Effector memory CD8-positive, alpha-beta T cell (primary cell): ENCODE measurements around the gene TTC7B.

ENCODE experiments used
- ATAC-seq: fragments of 150-1000 bp; cut with Tn5 transposase; replicated peaks from 2 replicates; pipeline ENCODE4 v1.10.0; 2021; ENCODE audit warnings: mild to moderate bottlenecking, moderate library complexity
- DNase-seq, 3 experiments: peaks; one replicate each; pipeline ENCODE4 v3.0.0; 2021
- H3K27ac Mint-ChIP-seq, 2 donors: one replicate each; pipeline ENCODE4 v1.8.0; 2022; ENCODE audit warnings: mild to moderate bottlenecking in 2 of 2, mixed read lengths in 2 of 2, moderate library complexity in 2 of 2
- H3K27me3 Mint-ChIP-seq, 2 donors: one replicate each; pipeline ENCODE4 v1.8.0; 2022; ENCODE audit warnings: mixed read lengths in 2 of 2
- H3K36me3 Mint-ChIP-seq: one replicate; pipeline ENCODE4 v1.8.0; 2022; ENCODE audit warnings: mild to moderate bottlenecking, moderate library complexity, mixed read lengths; ENCODE audit not compliant: insufficient read depth
- H3K4me1 Mint-ChIP-seq, 2 donors: one replicate each; pipeline ENCODE4 v1.8.0; 2022; ENCODE audit warnings: low read depth in 2 of 2, mixed read lengths in 2 of 2
- H3K4me3 Mint-ChIP-seq, 2 donors: one replicate each; pipeline ENCODE4 v1.8.0; 2022; ENCODE audit warnings: mild to moderate bottlenecking in 2 of 2, mixed read lengths in 2 of 2, moderate library complexity in 2 of 2
- H3K9me3 Mint-ChIP-seq, 2 donors: one replicate each; pipeline ENCODE4 v1.8.0; 2022; ENCODE audit warnings: mixed read lengths in 2 of 2

The TTC7B gene

GRCh38 chr14:90682615-90683014 is 133.6 kb downstream of the TTC7B start:
- H3K27me3 Mint-ChIP-seq: peaks cover 0 to 8% of the 10 kb centered on the region in 2 donors
- H3K4me1 Mint-ChIP-seq: peaks cover 2 to 3% of the 10 kb centered on the region in 2 donors
- H3K4me3 Mint-ChIP-seq: no peak overlapping the region
- no peak overlapping the region for H3K27ac Mint-ChIP-seq
- ATAC-seq: no peak
- no peaks in the 10 kb centered on the region for H3K9me3 Mint-ChIP-seq
- DNase-seq: no peak
- no peaks in the 10 kb centered on the region for H3K36me3 Mint-ChIP-seq

GRCh38 chr14:90681929-90682328 is 134.3 kb downstream of the TTC7B start:
- peaks cover 5 to 6% of the 10 kb centered on the region in 2 donors for H3K4me1 Mint-ChIP-seq
- no peaks in the 10 kb centered on the region for H3K36me3 Mint-ChIP-seq
- no peak overlapping the region for H3K4me3 Mint-ChIP-seq
- H3K9me3 Mint-ChIP-seq: no peaks in the 10 kb centered on the region
- ATAC-seq (no peak), DNase-seq (no peak)
- H3K27me3 Mint-ChIP-seq: peaks cover 0 to 5% of the 10 kb centered on the region in 2 donors
- no peak overlapping the region for H3K27ac Mint-ChIP-seq

DNA sequence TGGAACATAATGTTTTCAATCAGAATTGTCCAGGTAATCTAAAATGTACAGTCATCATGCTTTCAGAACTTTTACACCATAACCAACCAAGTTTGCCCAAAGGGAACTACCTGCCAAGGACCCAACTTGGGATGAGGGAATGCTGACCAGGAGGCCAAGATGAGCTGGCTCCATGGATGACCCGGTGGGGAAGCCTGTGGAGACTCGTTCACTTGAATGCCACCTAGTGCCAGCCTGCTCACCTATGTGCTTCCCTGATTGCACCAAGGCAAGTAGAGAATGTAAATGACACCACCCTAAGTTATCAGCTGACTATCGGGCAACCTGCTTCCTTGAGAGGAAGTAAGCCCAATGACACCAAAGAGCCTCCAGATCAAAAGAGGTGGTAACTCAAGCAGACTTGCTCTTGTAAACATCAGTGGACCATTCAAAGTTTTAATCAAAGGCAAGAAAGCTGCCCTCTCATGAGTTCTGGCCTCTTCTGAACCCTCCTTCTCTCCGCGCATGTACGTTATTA is 137.3 kb downstream of the TTC7B start:
- Mint-ChIP-seq H3K4me1 (peaks cover 5 to 6% of the 10 kb centered on the region in 2 donors), H3K36me3 (no peaks in the 10 kb centered on the region), H3K27ac (no peak overlapping the region), H3K4me3 (no peak overlapping the region), H3K27me3 (peaks cover 0 to 2% of the 10 kb centered on the region in 2 donors), H3K9me3 (no peaks in the 10 kb centered on the region)
- ATAC-seq (no peak), DNase-seq (no peak)

- no peaks in the 10 kb centered on the region for H3K36me3 Mint-ChIP-seq
- ATAC-seq (no peak), DNase-seq (no peak)
- H3K9me3 Mint-ChIP-seq: no peaks in the 10 kb centered on the region
- H3K4me3 Mint-ChIP-seq: no peak overlapping the region
- H3K27me3 Mint-ChIP-seq: no peaks in the 10 kb centered on the region
- H3K4me1 Mint-ChIP-seq: peaks cover 5 to 6% of the 10 kb centered on the region in 2 donors
- H3K27ac Mint-ChIP-seq: no peak overlapping the region
These were observed 137.8 kb downstream of the TTC7B start for GRCh38 chr14:90678420-90678819.

- Mint-ChIP-seq H3K9me3 (no peaks in the 10 kb centered on the region), H3K27ac (peak overlapping the region in 1 of 2 donors; percentile 81), H3K4me3 (peak overlapping the region; percentile 45 to 48), H3K36me3 (no peaks in the 10 kb centered on the region), H3K27me3 (no peaks in the 10 kb centered on the region), H3K4me1 (peaks cover 5 to 6% of the 10 kb centered on the region in 2 donors)
- no peak for DNase-seq
- no peak for ATAC-seq
These were observed 138.7 kb downstream of the TTC7B start for GRCh38 chr14:90677484-90678050.

DNA sequence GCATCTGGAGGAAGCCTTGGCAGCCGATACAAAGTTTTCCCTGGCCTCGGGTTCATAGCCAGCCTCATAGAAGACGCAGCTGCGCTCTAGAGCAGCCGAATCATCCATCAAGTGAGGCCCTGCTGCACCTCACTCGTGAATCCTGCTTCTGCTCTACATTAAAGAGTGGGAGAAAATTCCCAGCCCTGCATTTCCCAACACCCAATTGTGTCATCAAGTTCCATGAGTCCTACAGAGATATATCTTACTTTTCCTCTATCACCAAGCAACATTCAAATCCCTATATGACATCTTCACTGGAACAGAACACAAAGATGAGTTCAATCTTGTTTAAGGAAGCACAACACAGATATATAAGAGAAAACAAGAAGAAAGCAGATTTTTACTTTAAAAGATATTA is 139.3 kb downstream of the TTC7B start:
- no peak for ATAC-seq
- peaks cover 5 to 6% of the 10 kb centered on the region in 2 donors for H3K4me1 Mint-ChIP-seq
- DNase-seq: no peak
- H3K27me3 Mint-ChIP-seq: no peaks in the 10 kb centered on the region
- no peak overlapping the region for H3K4me3 Mint-ChIP-seq
- no peaks in the 10 kb centered on the region for H3K9me3 Mint-ChIP-seq
- H3K27ac Mint-ChIP-seq: peak overlapping the region in 1 of 2 donors; percentile 12
- H3K36me3 Mint-ChIP-seq: no peaks in the 10 kb centered on the region

DNA sequence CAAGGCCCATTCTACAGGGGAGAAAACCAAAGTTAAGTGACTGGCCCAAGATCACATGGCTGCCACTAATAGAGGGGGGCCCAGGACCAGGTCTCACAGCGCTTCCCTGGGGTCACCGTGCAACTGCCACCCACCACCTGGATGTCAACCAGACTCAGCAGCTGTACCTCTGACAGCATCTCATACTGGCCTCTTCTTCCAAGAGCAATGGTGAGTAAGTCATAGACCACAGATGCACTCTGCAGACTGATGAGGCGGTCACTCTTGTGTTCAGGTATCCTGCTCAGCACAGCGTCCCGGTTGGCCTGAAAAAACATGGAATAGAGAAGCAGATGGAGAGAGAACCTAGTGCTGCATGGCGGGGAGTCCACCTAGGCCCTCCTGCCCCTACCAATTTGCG is 139.9 kb downstream of the TTC7B start:
- Mint-ChIP-seq H3K36me3 (no peaks in the 10 kb centered on the region), H3K27ac (no peak overlapping the region), H3K4me3 (no peak overlapping the region), H3K27me3 (no peaks in the 10 kb centered on the region), H3K4me1 (peaks cover 5 to 6% of the 10 kb centered on the region in 2 donors), H3K9me3 (no peaks in the 10 kb centered on the region)
- no peak for DNase-seq
- ATAC-seq: no peak

DNA sequence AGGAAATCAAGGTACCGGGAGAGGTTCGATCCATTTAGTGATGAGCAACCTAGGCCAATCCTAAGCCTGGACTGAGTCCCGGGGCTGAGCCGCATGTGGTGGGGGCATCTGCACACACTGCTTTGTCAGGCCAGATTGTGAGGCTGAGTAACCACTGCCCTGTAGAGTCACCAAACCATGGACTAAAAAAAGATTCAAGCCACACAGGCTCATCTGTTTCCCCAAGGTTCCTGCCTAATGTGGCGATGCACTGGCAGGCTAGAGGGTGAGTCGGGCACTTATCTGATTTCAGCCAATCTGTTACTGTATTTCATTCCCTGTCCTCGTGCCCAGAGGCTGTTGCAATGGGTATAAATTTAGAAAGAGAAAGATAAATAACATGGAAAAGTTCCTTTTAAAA is 140.8 kb downstream of the TTC7B start:
- no peak overlapping the region for H3K4me3 Mint-ChIP-seq
- DNase-seq: no peak
- H3K36me3 Mint-ChIP-seq: no peaks in the 10 kb centered on the region
- no peaks in the 10 kb centered on the region for H3K27me3 Mint-ChIP-seq
- no peak overlapping the region for H3K27ac Mint-ChIP-seq
- peaks cover 5 to 6% of the 10 kb centered on the region in 2 donors for H3K4me1 Mint-ChIP-seq
- no peak for ATAC-seq
- H3K9me3 Mint-ChIP-seq: no peaks in the 10 kb centered on the region

- ATAC-seq (no peak), DNase-seq (no peak)
- peaks cover 0 to 2% of the 10 kb centered on the region in 2 donors for H3K9me3 Mint-ChIP-seq
- H3K4me1 Mint-ChIP-seq: peaks cover 5 to 6% of the 10 kb centered on the region in 2 donors
- no peaks in the 10 kb centered on the region for H3K27me3 Mint-ChIP-seq
- H3K36me3 Mint-ChIP-seq: no peaks in the 10 kb centered on the region
- no peak overlapping the region for H3K27ac Mint-ChIP-seq
- no peak overlapping the region for H3K4me3 Mint-ChIP-seq
These were observed 141.5 kb downstream of the TTC7B start for GRCh38 chr14:90674716-90675115.

DNA sequence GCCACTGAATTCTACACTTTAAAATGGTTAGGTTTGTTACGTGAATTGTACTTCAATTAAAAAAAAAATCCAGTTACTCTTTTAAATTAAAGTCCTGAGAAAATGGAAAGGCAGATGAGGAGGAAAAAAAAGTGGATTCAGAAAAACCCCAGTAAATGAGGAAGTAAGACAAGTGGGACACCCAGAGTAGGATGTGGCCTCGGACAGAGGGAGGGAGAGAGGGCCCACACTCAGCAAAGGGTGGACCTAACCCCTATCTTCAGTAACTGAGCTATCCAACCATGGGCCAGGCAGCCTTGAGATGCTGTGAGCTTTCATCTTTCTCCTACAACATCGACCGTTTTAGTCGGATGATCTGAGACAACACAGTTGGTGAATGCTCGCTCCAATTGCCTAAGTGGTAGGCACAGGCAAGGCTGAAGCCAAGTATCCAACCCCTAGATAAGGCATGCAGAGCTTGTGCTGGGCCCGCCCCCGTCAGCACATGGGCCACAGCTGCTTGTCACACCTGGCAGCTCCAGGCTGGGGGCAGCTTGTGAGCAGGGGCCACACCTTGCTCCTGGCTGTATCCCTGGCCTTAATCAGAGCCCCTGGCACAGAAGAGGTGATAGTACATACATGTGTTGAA is 142.1 kb downstream of the TTC7B start:
- ATAC-seq (no peak), DNase-seq (no peak)
- H3K4me3 Mint-ChIP-seq: no peak overlapping the region
- no peaks in the 10 kb centered on the region for H3K36me3 Mint-ChIP-seq
- H3K27me3 Mint-ChIP-seq: no peaks in the 10 kb centered on the region
- H3K27ac Mint-ChIP-seq: no peak overlapping the region
- H3K9me3 Mint-ChIP-seq: peaks cover 0 to 3% of the 10 kb centered on the region in 2 donors
- peaks cover 5 to 6% of the 10 kb centered on the region in 2 donors for H3K4me1 Mint-ChIP-seq

DNA sequence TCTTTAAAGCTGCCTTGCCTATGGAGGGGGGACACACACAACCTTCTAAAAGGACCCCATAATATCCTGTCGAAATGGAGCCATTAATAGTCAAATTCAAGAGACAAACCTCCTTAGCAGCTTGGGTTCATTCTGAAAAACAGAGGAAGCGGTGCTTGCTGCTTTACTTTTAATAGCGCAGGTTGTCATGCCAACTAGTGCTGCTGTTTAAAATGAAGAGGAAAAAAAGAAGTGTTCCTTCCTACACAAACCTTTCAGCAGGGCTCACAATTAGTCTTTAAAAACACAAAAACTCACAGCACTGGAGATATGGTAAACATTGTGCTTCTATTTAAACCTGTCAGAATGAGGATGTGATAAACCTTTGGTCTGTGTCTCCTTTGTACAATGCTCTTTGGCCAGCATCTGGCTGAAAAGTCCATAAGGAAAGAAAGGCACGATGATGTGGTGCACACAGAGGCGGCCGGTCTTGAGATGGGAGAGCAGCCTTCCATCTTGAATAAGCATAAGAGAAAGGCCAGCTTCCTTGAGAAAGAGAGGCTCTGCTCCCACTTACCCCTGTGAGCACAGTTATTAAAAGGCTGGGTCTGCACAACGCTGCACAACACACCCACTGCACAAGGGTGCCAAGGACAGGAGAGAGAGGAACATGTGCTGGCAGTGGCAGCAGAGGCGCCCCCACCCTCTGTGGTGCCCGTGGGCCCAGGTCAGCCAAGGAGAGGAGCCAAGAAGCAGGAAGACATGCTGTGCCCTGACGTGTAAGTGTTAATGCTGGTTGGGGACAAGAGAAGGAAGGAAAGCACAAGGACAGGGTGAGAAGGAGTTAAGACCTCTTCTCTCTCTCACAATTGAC is 144.6 kb downstream of the TTC7B start:
- H3K36me3 Mint-ChIP-seq: no peaks in the 10 kb centered on the region
- no peak for DNase-seq
- no peak overlapping the region for H3K4me3 Mint-ChIP-seq
- no peak overlapping the region for H3K27ac Mint-ChIP-seq
- H3K4me1 Mint-ChIP-seq: no peaks in the 10 kb centered on the region
- H3K9me3 Mint-ChIP-seq: peaks cover 0 to 3% of the 10 kb centered on the region in 2 donors
- ATAC-seq: no peak
- H3K27me3 Mint-ChIP-seq: no peaks in the 10 kb centered on the region

GRCh38 chr14:90669731-90670130 is 146.5 kb downstream of the TTC7B start:
- DNase-seq (no peak), ATAC-seq (no peak)
- no peaks in the 10 kb centered on the region for H3K36me3 Mint-ChIP-seq
- H3K9me3 Mint-ChIP-seq: peaks cover 0 to 3% of the 10 kb centered on the region in 2 donors
- H3K27me3 Mint-ChIP-seq: no peaks in the 10 kb centered on the region
- H3K4me3 Mint-ChIP-seq: no peak overlapping the region
- no peaks in the 10 kb centered on the region for H3K4me1 Mint-ChIP-seq
- H3K27ac Mint-ChIP-seq: no peak overlapping the region

- H3K27me3 Mint-ChIP-seq: no peaks in the 10 kb centered on the region
- no peak for DNase-seq
- no peaks in the 10 kb centered on the region for H3K36me3 Mint-ChIP-seq
- no peak overlapping the region for H3K27ac Mint-ChIP-seq
- H3K4me1 Mint-ChIP-seq: no peaks in the 10 kb centered on the region
- H3K9me3 Mint-ChIP-seq: peaks cover 0 to 3% of the 10 kb centered on the region in 2 donors
- H3K4me3 Mint-ChIP-seq: no peak overlapping the region
- ATAC-seq: no peak
These were observed 149.7 kb downstream of the TTC7B start for GRCh38 chr14:90666571-90666970.
